ENCODE data around the gene HHLA2.
A peak's percentile ranks its signal among the peaks of the same experiment; 100 is the strongest.

The HHLA2 gene

DNA sequence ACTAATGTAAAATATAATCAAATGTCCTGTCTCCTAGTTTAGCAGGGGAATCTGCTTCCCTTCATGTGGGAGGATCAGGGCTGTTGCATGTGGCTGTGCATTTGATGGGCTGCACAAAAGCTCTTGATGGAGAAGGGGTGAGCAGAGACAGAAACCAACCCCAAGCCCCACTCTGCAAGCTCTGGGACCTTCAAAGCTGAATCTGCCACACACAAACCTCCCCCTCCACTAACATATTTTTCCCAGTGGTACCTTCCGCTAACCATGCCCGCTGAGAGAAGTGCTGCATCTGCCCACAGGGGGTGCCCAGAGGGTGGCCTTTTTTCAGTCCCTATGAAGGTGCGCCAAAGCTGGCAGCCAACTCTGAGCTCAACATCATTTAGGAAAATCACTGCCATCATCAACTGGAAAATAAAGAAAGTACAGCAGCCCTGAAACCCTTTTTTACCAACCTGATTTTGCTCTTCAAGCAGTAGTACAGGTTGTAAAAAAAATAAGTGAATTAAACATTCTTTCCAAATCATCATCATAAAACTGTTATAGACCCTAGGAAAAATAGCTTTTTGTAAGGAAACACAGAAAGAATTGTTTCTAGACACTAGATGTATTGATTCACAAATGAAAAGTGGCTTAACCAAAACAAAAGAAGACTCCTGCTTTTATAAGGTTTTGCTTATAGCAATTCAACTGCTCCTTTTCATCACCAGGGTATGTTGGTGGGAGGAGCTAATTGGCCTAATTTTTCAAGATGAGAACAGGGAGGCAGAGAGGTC is 97.0 kb downstream of the HHLA2 start:
- DNase-seq (ENCODE audit: low read depth), result no peak

DNA sequence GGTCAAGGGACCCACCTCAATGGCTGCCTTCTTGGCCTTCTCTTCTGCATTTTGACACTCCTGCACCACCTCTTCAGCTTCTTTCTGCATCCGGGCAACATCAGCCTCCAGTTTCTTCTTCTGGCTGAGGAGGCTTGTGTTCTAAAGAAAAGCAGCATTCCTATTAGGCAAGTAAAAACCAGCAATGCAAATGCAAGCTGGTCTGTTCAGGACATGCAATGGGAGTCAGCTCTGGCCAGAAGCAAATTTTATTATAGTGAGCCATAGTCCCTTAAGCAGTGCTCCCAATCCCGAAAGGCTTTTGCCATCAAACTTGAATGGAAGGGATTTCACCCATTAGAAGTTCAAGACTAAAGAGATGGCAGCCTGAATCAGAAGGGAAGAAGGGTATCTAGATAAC is 97.7 kb downstream of the HHLA2 start:
- no peak for DNase-seq (ENCODE audit: low read depth)

DNA sequence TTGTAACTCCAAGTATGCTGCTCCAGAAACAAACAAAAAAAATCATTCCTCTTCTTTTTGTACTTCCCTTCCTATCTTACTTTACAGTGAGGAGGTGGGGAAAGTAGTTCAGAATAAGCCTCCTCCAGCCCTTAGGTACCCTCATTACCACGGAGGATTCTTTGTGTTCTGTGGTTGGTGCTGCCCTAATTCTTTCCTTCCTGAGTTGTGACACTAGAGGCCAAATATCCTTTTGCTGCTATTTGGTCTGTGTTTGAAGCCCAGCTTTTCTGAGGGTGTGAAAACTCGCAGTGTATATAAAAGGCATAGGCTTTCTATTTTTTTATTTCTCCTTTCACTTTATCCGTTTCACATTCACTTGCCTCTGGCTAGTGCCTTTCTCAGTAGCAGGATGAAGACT is 98.2 kb downstream of the HHLA2 start:
- no peak for DNase-seq (ENCODE audit: low read depth)

DNA sequence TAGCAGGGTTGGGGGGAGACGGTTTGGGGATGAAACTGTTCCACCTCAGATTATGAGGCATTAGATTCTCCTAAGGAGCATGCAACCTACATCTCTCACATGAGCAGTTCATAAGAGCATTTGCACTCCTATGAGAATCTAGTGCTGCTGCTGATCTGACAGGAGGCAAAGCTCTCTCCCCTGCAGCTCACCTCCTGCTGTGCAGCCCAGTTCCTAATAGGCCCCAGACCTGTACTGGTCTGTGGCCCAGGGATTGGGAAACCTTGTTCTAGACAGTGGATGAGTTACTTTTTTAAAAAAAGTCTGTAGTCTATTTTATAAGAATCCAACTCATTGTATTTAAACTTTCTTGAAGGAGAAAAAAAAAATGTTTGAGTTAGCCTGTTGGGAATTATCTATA is 100.0 kb downstream of the HHLA2 start:
- no peak for DNase-seq (ENCODE audit: low read depth)

DNA sequence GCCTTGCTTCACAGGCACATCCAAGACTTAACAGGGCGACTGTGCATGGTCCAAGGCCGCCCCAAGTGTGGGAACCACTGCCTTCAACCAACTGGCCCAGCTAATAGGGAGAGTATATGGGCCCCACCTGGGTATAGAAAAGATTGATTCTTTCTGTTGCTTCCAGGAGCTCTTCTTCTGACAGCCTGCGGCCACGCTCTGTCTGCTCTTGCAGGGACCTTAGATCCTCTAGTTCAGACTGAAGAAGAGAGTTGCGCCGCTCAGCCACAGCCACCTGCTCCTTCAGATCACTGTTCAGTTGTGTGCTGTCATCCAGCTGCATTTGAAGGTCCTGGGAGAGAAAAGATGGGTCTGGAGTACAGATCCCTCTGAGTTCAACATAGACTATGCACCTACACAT is 102.2 kb downstream of the HHLA2 start:
- DNase-seq (ENCODE audit: low read depth), result no peak

DNA sequence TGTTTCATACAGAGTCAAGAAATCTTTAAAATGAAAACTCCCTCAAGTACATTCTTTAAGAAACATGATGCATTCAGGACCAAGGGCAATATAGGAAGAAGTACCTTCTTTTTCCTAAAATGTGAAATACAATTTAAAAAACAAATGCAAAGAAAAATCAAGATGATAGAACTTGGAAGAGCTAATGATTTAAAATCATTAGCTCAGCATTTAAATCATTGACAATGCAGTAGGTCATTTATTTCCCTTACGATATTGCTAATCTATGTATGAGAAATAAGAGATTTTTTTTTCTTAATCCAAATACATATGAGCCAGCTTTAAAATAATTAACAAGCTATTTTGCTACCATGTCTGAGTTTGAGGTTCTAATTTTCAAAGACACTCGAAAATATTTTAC is 105.5 kb downstream of the HHLA2 start:
- DNase-seq (ENCODE audit: low read depth), result no peak

DNA sequence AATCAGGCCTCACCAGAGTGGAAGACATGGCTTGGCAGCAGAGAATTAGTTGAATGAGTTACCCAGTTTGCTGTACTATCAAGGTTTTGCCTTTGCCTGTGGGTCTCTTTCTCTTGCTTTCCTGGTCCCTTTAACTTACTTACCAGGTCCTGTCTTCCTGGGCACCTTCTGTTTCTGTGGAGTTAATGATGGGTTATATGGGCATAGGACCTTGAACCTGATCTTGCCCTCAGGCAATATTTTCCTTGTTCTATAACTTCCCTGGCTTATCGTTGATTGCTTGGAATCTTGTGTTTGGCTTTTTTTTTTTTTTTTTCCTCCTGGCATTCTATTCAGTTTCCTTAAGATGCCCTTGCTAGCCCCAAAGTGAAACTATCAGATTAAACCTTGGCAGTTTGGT is 106.8 kb downstream of the HHLA2 start:
- DNase-seq (ENCODE audit: low read depth), result no peak

DNA sequence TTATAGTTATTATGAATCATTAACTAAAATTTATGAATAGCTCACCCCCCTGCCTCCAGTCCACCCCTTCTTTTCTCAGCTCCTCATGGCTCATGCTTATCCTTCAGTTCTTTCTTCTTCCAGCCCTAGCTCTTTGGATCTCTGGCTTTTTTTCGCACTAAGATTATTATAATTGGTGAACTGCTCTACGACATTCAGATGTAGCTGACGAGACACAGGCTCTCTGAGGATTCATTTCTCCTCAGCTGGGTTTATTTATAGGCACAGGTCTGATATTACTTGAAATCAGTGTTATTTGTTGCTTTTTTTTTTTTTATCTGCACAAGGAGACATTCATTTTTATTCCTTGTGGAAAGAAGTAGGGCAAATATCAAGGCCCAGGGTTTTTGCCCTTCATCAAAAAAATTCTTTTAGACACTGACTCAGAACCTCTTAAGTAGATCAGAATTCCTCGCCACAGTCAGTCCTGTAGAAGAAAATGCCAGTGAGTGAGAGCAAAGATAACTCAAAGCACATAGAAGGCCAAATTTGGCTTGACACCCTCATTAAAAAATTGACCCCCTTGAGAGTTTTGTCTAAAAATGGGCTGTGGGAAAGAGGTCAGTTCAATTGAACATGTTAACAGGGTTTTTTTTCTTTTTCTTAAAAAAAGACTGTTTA is 107.5 kb downstream of the HHLA2 start:
- peak; percentile 11 for DNase-seq (ENCODE audit: low read depth)

DNA sequence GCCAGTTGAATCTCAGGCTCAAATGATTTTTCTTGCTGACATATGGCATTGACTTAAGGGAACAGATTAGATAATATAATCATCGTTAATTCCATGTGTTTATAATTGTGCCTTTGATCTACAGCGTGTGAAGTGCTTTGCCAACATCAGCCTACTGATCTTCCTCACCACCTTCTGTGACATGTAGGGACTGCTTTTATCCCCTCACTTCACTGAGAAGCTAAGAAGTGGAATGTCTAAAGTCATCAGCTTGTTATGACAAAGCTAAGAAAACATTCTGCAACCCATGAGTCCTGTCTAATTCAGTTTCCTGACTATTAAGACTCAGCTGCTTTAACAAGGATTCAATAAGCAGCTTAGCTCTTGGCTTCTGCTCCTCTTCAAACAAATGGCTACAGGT is 108.0 kb downstream of the HHLA2 start:
- peak; percentile 22 for DNase-seq (ENCODE audit: low read depth)

DNA sequence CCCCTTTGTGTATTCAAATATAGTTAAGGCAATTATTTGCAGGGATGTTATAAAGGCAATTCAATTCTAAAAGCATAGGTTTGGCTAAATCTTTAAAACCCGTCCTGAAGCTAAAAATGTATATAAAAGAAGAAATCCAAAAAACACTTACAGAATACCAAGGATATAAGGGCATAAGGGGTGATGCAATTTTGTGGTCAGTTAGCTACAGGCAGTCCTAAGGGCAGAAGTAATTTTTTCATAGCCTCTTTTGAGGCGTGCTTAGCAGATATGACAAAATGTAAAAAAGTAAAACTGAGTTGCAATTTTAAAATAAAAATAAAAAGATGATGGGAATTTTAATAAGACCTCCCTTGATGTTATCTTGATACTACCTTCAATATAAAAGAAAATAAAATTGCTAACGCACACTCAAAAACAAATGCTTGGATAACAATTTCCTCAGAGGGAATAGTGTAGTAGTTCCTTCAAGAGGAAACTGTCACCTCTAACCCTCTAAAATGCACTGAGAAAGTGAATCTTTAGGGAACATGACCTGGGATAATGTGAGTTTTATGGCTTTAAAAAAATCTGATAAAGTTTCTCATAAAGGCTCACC is 109.8 kb downstream of the HHLA2 start:
- DNase-seq (ENCODE audit: low read depth), result peak; percentile 27

DNA sequence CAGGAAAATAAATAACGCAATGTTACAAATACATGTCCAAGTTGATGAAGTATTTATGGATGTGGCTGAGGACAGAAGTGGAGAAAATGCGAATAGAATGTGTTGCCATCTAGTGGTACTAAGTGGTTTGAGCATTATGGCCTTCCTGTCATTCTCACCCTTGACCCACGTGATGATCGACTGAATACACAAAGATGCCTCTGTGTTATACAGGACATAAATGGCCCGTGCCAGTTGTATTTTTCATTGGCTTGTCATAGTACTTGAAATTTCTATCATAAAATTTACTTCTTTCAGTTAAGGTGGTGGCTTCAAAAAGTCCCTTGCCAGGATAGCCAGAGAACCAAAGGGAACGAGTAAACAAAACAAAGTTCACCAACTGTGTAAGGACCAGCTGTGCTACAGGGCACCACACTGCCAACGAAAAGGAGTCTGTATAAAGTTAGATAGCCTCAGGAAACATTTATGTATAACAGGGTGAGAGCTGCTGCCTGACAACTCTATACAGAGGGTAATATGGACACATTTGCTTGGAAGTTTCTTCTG is 110.4 kb downstream of the HHLA2 start:
- DNase-seq (ENCODE audit: low read depth), result peak; percentile 79

DNA sequence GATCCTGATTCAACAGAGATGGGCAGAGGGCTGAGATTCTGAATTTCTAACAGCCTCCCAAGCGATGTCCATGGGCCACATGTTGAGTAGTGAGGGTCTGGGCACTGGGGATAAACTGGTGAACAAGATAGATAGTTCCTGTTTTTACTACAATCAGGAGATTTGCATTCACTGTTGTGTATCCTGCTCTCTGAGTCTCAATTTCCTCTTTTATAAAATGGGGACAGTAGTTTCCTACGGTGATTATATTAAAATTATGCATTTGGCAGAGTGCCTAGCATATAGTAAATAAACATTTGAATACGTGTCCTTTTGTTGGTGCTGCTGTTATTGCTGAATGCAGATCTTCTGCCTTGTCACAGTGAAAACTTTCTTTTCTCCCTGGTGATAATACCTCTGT is 111.5 kb downstream of the HHLA2 start:
- no peak for DNase-seq (ENCODE audit: low read depth)

DNA sequence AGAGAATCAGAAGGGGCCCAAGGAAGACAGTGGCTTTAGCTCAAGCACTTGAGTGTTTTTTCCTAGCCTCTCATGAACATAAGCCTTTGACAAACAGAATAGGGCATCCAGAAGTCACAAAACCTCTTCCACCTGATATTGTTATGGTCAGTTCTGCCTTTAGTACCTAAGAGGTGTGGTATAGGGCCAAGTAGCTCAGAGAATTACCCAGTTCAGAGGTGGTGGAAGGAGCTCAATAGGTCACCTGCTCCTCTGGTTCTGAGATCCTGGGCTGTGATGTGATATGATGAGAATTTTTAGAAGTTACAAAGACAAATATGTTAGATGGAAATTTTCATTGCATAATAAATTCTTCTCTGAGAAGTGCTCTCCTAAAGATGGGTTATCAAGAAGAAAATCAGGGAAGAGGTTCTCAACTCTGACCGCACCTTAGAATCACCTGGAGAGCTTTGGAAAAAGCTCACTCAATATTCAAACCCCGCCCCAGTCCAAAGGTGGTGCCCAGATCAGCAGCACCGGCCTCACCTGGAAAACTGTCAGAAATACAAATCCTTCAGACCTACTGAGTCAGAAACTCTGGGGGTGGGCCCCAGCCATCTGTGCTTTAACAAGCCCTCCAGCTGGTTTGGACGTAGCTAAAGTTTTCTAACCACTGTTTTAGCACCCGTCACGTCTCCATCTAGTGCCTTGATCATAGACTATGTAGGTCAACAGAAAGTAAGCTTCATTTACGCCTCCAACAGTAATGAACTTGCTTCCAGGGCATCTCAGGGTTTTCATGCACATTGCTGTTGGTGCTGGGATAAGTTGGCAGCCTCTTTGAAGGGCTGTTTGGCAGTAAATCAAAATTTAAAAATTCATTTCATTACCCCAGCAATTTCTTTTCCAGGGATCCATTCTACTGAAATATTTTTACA is 112.8 kb downstream of the HHLA2 start:
- DNase-seq (ENCODE audit: low read depth), result no peak

DNA sequence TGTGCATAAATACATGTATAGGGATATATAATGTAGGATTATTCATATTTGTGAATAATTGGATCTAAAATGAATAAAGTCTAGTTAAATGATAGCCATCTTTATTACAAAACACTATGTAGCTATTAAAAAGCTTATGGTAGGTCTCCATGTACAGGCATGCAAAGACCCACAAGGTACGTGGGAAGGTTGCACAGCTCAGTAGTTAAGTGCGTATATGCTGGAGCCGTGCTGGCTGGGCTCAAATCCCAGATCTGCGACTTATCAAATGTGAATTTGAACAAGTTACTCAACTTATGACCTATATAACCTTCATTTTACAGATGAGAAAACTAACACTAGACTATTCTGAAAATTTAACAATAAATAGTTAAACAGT is 113.4 kb downstream of the HHLA2 start:
- DNase-seq (ENCODE audit: low read depth), result no peak

DNA sequence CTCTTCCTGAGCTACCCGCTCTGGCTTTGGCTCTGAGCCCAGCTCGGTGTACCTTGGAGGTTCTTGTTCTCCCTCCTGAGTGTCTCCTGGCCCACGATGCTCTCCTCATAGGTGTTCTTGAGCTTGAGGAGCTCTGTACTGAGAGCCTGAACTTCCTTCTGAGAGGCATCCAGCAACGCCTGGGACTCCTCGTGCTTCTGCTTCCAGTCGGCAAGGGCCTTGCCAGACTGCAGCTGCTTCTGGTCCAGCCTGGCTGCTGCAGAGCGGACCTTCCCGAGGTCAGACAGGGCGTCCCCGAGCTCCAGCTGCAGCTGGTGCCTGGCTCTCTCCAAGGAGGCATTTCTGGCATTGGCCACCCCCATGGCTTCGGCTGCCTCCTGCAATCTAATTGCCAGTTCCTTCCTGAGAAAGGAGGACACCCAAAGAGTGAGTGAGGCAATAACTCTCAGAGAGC is 114.2 kb downstream of the HHLA2 start:
- no peak for DNase-seq (ENCODE audit: low read depth)

DNA sequence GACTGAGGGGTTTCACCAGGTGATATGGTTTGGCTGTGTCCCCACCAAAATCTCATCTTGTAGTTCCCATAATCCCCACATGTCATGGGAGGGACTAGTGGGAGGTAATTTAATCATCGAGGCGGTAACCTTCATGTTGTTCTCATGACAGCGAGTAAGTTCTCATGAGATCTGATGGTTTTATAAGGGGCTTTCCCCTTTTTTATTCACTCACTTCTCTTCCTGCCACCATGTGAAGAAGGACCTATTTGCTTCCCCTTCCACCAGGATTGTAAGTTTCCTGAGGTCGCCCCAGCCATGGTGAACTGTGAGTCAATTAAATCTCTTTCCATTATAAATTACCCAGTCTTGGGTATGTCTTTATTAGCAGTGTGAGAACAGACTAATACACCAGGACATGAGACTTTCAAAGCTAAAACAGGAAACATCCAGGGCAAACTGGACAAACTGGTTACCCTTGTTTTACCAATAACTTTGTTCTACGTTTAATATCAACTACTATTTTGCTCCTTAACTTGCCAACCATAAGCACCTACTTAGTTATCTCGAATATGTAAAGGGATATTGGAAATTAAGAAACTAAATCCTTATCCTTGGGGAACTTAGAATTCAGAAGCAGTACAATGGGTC is 115.9 kb downstream of the HHLA2 start:
- DNase-seq (ENCODE audit: low read depth), result no peak

DNA sequence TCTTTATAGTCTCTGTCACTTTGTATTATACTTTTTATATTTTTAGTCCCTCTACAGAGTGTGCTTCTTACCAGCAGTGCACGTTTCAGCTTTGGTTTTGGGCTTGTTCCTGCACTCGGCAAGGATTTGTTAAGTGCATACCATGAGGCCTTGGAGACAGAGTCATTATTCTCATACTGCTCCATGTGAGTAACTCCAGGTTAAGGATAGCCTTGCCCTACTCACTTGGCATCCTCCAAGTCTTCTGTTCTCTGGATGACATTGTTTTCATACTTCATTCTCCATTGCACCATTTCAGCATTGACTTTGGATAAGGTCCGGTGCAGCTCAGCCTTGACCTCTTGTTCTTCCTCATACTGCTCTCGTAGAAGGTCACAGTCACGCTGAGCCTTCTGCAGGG is 117.7 kb downstream of the HHLA2 start:
- DNase-seq (ENCODE audit: low read depth), result peak; percentile 4

DNA sequence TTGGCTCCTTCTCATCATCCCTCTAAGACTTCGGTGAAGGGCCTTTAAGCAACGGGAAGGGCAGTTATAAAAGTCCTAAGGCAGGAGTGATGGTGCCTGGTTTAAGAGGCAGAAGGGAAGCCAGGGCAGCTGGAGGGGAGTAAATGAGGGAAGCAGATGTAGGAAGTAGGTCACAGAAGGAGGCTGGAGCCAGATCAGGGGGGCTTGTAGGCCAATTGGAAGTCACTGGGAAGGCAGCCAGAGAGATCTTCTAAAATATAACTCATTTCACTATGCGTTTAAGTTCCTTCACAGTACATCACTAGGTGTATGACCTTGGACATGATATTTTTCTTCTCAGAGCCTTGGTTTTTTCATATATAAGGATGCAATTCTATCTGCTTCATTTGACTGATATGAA is 119.3 kb downstream of the HHLA2 start:
- DNase-seq (ENCODE audit: low read depth), result no peak

DNA sequence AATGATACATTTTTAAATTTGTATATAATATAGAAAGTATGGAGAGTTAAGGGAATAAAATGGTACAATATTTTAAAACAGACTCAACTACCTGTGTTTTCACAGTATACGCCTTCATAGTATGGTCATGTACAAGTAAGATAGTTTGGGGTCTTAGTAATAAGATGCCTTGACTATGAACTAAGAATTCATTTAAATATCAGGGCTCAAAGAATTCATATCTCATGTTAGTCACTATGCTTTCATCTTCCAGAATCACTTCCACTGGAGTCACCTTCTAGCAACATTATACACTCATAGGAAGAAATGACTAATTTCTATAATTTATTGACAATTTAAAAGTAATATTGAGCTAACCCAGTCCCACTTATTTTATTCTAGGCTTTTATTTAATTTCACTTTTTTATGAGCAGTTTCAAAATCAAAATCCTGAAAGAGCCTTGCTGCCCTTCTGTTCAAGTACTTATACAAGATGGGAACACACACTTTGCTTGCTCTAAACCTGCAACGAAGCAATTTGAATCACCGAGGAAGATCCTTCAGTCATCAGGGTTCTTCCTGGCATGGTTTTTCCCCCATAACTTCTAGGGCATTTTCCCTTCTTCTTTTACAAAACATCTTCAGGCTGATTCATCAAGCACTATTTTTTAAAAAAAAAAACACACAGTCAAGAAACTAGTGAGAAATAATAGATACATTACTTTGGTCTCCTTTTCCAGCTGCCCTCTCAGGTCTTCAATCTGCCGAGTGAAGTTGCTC is 119.9 kb downstream of the HHLA2 start:
- DNase-seq (ENCODE audit: low read depth), result peak; percentile 9

DNA sequence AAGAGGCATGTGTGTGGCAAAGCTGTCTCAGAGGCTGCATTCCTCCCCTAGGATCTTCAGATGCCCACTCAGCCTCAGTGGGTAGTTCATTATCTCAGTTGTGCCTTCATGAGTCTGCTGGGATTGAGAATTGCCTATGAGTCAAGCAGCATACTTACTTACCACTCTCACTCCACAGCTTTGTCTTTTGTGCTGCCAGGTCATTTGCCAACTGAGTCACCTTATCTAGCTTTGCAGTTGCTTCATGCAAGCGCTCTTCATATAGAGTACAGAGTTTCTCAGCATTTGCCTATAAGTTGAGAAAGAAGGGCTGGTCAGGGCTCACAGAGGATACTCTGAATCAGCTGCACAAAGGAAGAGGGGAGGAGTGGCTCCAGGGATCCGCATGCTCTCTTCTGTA is 124.6 kb downstream of the HHLA2 start:
- peak; percentile 78 for DNase-seq (ENCODE audit: low read depth)
